Measurements from ENCODE around the gene GIT1.

The GIT1 gene

DNA sequence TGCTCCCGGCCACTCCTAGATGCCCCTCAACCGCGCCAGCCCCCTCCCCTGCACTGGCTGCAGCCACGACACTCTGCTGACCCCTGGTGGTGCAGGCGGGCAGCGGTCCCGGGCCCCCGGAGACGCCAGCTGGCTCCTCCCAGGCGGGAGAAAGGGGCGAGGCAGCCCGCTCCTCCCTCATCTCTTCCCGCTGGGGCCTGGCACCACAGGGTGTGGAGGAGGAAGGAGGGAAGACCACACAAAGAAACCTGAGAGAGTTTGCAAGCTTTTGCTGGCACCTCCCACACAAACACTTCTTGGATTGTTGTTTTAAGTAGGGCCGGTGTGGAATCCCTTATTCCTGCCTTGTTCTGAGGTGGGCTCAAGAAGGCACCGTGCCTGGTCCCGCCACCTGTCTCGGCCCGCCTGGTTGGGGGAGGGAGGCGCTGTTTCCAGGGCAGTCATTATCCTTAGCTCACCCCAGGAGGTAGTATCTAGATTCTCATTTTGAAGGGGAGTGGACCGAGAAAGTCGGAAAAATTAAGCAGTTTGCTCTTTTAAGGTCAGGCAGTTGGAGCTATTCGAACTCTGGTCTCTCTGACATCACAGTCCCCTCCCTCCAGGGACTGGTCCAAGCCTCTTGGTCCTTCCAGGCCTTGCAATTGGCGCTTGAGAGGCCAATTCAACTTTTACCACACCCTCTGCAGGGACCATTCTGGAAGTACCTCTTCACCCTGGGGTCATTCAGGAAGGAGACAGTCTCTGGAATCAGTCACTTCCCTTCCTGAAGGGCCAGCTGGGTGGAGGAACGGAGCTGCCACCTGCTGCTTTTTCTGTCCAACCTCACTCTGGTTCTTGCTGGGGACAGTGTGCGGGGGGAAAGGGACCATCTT lies 2.5 kb upstream of the GIT1 start:
- Mint-ChIP-seq H3K4me3 (peak overlapping the region; percentile 74), H3K27ac (peak overlapping the region; percentile 86), H3K4me1 (ENCODE audit: low read depth) (peaks cover 60% of the 10 kb centered on the region), H3K9me3 (no peaks in the 10 kb centered on the region), H3K36me3 (ENCODE audit: low read depth) (no peaks in the 10 kb centered on the region), H3K27me3 (no peaks in the 10 kb centered on the region)

DNA sequence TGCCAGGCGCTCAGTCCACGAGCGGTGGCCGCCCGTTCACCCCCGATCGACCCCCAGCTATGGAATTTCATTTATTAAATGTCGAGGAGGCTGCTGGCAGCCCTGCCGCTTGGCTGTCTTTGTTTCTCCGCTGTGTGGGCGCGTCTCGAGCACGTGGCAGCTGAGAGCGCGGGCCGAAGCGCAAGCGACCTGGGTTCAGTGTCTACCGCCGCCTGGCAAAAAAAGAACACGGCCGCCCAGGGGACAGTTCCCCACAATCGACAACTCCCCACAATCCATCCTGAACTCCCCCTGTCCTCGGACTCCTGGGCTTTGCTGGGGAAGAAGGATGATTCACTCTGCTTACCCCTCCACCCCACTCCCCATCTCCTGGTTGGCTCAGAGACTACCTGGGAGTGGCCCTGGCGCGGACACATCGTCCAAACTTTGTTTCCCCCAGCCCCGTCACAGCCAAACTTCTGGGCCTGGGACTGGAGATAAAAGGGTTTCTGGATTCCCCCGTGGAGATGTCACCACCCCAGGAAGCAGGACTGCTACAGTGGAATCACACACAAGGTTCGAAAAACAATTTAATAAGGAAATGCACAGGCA lies 1.8 kb upstream of the GIT1 start:
- no peaks in the 10 kb centered on the region for H3K9me3 Mint-ChIP-seq
- no peaks in the 10 kb centered on the region for H3K36me3 Mint-ChIP-seq (ENCODE audit: low read depth)
- H3K27ac Mint-ChIP-seq, result peak overlapping the region; percentile 86
- peaks cover 66% of the 10 kb centered on the region for H3K4me1 Mint-ChIP-seq (ENCODE audit: low read depth)
- no peaks in the 10 kb centered on the region for H3K27me3 Mint-ChIP-seq
- peak overlapping the region; percentile 74 for H3K4me3 Mint-ChIP-seq

DNA sequence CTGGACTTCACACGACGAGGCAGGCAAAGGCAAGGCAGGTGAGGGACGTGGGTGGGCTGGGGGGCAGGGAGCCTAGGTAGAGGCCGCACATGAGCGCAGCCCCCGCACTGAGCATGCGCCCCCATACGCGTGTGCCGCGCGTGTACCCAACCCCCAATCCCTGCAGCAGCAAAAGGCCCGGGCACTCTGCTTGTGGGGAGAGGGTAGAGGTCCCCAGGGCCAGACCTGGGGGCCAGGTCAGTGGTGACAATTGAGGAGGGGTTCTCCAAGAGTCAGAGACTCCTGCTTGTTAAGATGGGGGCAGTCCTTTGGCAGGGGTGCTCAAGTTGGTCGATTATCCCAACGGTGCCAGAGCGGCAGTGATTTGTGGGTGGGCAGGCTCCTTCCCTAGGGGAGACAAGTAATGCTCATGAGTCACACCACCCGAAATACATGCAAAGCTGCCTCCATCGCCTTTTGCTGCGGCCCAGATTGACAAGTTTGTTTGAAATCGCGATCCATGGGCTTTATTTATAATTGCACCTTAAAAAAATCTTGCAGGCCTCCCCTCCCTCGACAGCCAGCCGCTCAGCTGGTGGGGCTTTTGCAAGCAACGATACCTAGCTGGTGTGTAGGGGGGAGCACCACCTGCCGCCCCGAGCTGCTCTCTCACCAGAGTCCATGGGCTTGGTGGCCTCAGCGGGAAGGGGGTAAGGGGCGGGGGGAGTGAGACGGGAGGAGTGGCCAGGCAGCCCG lies 1.1 kb upstream of the GIT1 start:
- no peaks in the 10 kb centered on the region for H3K9me3 Mint-ChIP-seq
- H3K27me3 Mint-ChIP-seq, result no peaks in the 10 kb centered on the region
- no peaks in the 10 kb centered on the region for H3K36me3 Mint-ChIP-seq (ENCODE audit: low read depth)
- H3K4me3 Mint-ChIP-seq, result peak overlapping the region; percentile 88
- peak overlapping the region; percentile 86 for H3K27ac Mint-ChIP-seq
- peaks cover 73% of the 10 kb centered on the region for H3K4me1 Mint-ChIP-seq (ENCODE audit: low read depth)

DNA sequence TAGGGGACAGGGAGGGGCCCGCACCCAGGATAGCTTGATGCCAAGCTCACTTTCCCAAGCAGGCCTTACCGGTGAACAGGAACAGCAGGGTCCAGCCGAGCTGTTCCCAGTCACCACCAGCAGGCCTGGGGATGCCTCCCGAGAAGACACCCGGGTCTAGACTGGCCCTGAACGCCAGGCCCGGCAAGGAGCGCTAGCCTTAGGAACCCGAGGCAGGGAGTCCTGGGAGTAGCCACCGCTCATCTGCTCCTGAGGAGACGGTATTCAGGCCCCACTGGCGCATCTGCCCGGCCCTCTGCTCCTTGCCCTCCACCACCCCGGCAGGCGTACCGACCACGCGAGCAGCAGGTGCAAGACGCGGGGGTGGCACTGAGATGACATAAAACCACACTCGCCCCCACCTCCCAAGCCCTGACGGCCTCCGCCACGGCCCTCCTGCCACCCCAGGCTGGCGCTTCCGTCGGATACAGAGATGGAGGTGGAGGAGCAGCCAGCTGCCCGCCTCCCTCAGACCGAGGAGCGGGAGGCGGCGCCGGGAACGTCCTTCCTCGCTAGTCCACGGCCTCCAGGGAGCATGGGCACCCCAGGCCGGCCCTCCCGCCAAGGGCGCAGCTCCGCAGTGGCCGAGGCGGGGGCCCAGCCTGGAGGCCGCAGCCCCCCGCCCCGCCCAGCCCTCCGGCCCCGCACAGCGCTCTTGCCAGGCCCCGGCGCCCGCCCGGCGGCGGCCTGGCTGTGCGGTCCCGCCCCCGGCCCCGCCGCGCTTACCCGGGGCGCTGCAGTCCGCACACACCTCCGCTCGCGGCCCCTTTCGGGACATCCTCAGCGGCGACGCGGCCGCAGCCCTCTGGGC lies 661 bp downstream of the GIT1 start:
- Mint-ChIP-seq H3K27ac (peak overlapping the region; percentile 92), H3K4me3 (peak overlapping the region; percentile 94), H3K36me3 (ENCODE audit: low read depth) (peaks cover 4% of the 10 kb centered on the region), H3K27me3 (no peaks in the 10 kb centered on the region), H3K9me3 (no peaks in the 10 kb centered on the region), H3K4me1 (ENCODE audit: low read depth) (peaks cover 77% of the 10 kb centered on the region)

DNA sequence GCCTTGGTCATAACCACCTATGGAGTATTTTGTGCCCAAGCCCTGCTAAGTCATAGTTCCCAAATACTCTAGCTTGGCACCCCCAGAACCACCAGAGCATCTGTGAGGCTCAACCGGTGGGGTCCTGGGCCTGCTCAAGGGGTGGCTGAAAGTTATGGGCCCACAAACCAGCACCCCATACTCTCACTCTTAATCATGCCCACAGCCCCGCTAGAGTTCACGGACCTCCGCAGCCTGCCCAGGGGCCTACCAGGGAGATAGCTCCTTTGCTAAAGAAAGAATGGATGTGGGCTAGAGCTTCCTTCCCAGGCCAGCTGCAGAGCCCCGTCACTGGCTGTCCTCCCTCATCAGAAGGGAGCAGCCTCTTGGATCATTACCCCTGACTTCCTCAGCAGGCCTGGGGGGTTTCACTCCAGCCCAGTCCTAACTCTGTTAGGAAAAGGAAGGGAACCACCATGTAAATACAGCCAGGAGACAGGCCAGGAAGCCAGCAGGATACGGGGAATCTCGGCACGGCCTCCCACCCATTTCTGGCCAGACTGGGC lies 1.4 kb downstream of the GIT1 start:
- Mint-ChIP-seq H3K36me3 (ENCODE audit: low read depth) (peaks cover 11% of the 10 kb centered on the region), H3K4me3 (peak overlapping the region; percentile 94), H3K9me3 (no peaks in the 10 kb centered on the region), H3K27me3 (no peaks in the 10 kb centered on the region), H3K4me1 (ENCODE audit: low read depth) (peaks cover 76% of the 10 kb centered on the region), H3K27ac (peak overlapping the region; percentile 92)

DNA sequence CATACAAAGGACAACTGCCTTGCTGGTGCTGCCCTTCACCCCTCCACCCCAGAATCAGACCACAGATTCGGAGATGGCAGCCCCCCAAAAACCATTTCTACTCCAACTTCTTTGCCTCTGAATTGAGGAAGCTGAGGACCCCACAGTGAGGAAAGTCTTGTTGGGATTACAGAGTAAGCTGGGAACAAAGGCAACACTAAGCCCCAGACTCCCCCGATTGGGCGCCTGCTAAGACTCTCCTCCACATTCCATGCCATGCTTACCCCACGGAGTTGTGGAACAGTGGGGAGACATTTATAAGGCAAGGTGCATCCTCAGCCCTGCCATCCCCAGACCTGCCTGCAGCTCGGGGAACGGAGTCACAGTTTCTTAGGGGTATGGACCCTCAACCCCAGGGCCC lies 1.9 kb downstream of the GIT1 start:
- Mint-ChIP-seq H3K36me3 (ENCODE audit: low read depth) (peaks cover 14% of the 10 kb centered on the region), H3K4me1 (ENCODE audit: low read depth) (peaks cover 73% of the 10 kb centered on the region), H3K9me3 (no peaks in the 10 kb centered on the region), H3K27ac (peak overlapping the region; percentile 92), H3K27me3 (no peaks in the 10 kb centered on the region), H3K4me3 (peak overlapping the region; percentile 94)

DNA sequence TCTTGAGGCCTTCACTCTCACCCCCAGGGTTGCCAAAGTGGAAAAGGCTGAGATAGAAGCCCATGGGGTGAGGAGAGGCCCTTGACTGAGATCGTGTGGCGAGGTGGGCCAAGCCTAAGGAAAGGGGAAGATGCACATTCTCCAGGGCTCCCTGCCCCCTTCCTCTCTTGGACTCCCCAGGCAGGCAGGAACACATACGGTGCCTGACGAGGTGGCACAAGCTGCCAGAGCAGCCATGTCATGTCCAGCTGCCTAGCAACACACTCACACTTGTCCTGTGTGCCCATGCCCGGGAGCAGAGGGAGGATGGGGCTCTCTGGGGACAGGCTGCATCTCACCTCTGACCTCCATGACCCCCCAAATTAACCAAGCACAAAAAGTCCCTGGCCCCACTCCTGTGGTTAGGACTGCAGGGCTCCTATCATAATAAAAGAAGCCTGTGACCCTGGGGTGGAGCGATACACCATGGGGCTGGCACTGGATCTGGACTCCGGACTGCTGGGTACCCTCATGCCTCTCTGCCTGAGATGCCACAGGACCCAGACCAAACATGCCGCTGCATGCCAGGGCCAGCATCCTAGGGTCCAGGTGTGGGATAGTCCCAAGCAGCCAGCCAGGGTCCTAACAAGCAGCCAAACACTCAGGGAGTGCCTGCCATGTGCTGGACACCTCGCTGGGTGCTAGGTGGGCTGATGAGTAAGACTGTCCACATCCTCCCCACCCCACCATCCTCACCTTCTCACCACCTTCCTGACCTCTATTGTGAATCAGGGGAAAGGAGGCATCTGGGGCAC lies 2.6 kb downstream of the GIT1 start:
- H3K27me3 Mint-ChIP-seq, result no peaks in the 10 kb centered on the region
- H3K9me3 Mint-ChIP-seq, result no peaks in the 10 kb centered on the region
- peak overlapping the region; percentile 94 for H3K4me3 Mint-ChIP-seq
- H3K4me1 Mint-ChIP-seq (ENCODE audit: low read depth), result peaks cover 69% of the 10 kb centered on the region
- peak overlapping the region; percentile 92 for H3K27ac Mint-ChIP-seq
- peaks cover 21% of the 10 kb centered on the region for H3K36me3 Mint-ChIP-seq (ENCODE audit: low read depth)

DNA sequence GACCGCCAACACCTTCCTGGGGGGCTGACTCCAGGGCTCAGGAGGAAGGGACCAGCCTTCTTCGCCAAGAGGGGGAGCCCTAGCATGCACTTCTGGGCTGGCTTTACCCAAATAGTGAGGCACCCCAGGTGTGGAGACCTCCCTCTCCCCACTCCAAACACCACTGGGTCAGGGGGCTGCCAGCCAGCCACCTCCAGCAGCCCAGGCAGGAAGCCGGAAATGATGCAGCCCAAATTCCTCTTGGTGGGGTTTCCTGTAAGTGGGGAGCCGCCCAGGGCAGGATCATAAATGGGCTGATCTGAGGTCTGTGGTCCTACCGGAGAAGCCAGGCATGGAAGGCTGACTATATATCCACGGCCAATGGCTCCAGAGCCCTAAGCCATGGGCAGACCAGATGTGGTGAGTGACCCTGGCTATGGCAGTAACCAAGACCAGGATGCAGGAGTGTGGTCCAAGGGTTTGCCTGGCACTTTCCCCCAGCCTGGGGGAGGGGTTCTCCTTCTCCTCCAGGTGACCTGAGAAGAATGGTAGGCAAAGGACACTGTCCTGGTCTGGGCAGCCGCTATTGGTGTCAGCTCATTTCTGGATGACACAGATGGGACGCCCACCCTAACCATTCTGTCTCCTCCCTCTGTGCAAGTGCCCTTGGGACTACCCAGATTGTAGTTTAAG lies 4.2 kb downstream of the GIT1 start:
- H3K27me3 Mint-ChIP-seq, result no peaks in the 10 kb centered on the region
- H3K9me3 Mint-ChIP-seq, result no peaks in the 10 kb centered on the region
- H3K27ac Mint-ChIP-seq, result peak overlapping the region; percentile 81
- peaks cover 59% of the 10 kb centered on the region for H3K4me1 Mint-ChIP-seq (ENCODE audit: low read depth)
- H3K4me3 Mint-ChIP-seq, result peak overlapping the region; percentile 43
- peaks cover 31% of the 10 kb centered on the region for H3K36me3 Mint-ChIP-seq (ENCODE audit: low read depth)

DNA sequence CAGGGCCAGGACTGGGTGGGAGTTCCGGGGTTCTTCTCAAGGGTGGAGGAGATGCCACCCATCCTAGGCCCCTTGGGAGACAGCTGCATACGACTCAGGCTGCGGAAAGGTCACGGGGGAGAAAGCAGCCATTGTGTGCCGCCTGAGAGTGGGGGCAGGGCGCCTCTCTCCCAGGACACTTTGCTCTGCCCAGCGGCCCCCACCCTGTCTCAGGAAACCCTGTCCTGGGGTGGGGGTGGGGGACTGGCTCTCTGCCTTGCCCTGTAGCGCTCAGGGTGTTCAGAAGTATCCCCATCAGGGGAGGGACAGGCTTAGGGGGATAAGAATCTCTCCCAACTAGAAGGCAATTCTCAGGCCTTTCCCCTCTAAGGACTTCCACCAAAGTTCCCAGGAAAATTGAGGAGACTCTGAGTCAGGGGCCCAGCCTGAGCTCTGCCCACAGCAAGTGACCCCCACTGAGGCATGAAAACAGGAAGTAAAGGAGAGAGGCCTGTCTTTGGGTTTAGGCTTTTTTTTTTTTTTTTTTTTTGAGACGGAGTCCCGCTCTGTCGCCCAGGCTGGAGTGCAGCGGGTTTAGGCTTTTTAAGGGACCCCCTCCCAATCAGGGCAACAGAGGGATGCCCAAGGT lies 4.9 kb downstream of the GIT1 start:
- peaks cover 38% of the 10 kb centered on the region for H3K36me3 Mint-ChIP-seq (ENCODE audit: low read depth)
- no peaks in the 10 kb centered on the region for H3K27me3 Mint-ChIP-seq
- peak overlapping the region; percentile 23 for H3K4me3 Mint-ChIP-seq
- H3K9me3 Mint-ChIP-seq, result no peaks in the 10 kb centered on the region
- peaks cover 54% of the 10 kb centered on the region for H3K4me1 Mint-ChIP-seq (ENCODE audit: low read depth)
- H3K27ac Mint-ChIP-seq, result peak overlapping the region; percentile 81

DNA sequence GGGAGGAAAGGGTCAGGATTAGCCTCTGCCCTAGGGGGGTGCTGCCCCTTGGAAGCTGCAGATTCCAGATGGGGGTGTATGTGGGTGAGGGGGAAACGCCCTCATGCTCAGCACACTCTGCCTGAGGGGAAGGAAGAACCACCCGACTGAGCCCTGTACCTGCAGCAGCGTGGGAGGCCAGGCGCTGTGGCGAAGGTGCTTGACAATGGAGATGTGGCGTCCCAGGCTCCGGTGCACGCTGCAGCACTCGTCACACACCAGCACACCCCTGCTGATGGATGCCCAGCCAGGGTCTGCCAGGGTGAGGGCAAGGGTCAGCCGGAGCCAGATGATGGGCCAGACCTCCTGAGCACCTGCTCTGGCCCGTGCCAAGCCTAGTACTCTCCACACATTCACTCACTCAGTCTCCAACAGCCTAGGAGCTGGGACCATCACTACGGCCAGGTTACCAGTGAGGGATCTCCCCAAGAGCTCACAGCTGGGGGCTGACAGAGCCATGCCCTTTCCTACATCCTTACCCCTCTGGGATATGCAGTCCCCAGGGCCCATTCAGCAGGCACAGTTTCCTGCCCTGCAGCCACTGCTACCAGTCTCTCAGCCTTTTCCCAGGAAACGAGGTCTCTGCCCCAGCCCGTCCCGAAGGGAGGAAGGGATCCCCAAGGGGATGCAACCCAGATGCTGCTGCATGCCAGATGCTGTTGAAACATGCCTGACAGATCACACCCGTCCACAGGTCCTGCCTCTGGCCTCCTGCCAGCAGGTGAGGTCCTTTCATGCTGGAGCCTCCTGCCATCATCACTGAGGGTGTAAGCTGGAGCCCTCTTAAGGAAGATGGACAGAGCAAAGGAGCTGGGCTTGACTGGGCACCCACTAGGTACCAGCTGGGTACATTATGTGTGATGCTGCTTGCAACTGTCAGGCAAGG lies 5.9 kb downstream of the GIT1 start:
- Mint-ChIP-seq H3K4me1 (ENCODE audit: low read depth) (peaks cover 54% of the 10 kb centered on the region), H3K27ac (peak overlapping the region; percentile 43), H3K36me3 (ENCODE audit: low read depth) (peaks cover 39% of the 10 kb centered on the region), H3K9me3 (no peaks in the 10 kb centered on the region), H3K4me3 (no peak overlapping the region), H3K27me3 (no peaks in the 10 kb centered on the region)

DNA sequence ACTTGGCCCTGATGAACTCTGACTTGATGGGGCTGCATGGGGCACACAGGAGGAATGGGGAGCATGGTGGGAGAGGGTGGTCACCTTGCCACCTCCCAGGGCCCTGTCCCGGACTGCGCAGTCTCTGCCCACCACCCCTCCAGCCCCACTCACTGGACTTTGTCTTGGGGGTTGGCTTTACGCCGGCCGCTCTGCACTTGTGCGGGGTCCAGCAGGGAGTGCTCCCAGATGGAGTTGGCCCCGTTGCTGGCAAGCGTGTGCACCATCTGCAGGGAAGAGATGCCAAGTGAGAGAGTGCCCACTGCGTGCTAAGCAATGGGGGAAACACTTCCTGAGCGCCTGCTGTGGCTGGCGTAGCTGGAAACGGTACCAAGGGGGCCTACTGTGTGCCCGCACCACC lies 6.7 kb downstream of the GIT1 start:
- H3K4me3 Mint-ChIP-seq, result no peak overlapping the region
- H3K27me3 Mint-ChIP-seq, result no peaks in the 10 kb centered on the region
- peaks cover 45% of the 10 kb centered on the region for H3K36me3 Mint-ChIP-seq (ENCODE audit: low read depth)
- no peaks in the 10 kb centered on the region for H3K9me3 Mint-ChIP-seq
- H3K4me1 Mint-ChIP-seq (ENCODE audit: low read depth), result peaks cover 49% of the 10 kb centered on the region
- no peak overlapping the region for H3K27ac Mint-ChIP-seq

DNA sequence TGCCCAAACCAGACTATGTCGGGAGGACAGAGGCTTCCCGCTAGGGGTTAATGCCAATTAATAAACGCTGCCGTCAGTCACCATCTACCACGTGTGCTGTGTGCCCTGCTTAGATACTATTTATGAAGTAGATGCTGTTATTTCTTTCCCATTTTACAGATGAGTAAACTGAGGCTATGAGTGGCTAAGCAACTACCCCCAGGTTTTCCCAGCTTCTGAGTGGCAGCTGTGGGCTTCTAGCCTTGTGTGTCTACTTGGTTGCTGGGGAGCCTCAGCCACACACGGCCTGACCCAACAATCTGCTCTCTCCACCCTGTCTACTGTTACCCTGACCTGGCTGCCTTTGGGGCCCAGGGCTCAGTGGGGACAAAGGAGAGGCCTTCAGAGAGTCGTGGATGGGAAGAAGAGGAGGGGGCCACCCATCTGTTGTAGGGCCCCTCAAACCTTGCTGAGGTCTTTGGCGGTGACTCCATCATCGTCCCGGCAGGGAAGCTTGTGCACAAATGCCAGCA lies 7.1 kb downstream of the GIT1 start:
- H3K9me3 Mint-ChIP-seq, result no peaks in the 10 kb centered on the region
- H3K36me3 Mint-ChIP-seq (ENCODE audit: low read depth), result peaks cover 45% of the 10 kb centered on the region
- no peak overlapping the region for H3K4me3 Mint-ChIP-seq
- no peaks in the 10 kb centered on the region for H3K27me3 Mint-ChIP-seq
- peaks cover 44% of the 10 kb centered on the region for H3K4me1 Mint-ChIP-seq (ENCODE audit: low read depth)
- no peak overlapping the region for H3K27ac Mint-ChIP-seq

All from stimulated activated naive CD8-positive, alpha-beta T cell treated with anti-CD3 and anti-CD28 coated beads, Interleukin-15, Interleukin-2, amounts not matched to agents 100 ng/mL and 50 ng/mL, for 24 hours (primary cell).